ENCODE data around the gene LAMB2. TPM values are rescaled to one million over a fixed set of nuclear protein-coding genes. Genes with fewer than 3 reads are reported as not detected.

The LAMB2 gene
- total RNA-seq, 1 donor from 2014 or later: not detected

GRCh38 chr3:49108346-49108745, 24.5 kb downstream of the LAMB2 start:
- H3K27ac Mint-ChIP-seq: no peak overlapping the region
- no peak overlapping the region for H3K4me3 Mint-ChIP-seq
- peaks cover 54% of the 10 kb centered on the region for H3K36me3 Mint-ChIP-seq (ENCODE audit: low read depth)
- H3K4me1 Mint-ChIP-seq: peaks cover 25% of the 10 kb centered on the region
- no peaks in the 10 kb centered on the region for H3K27me3 Mint-ChIP-seq
- ChIA-PET POLR2A (interaction anchor here (1.6 kb wide), 1 partner anchor 14 kb away, joined by 4 read pairs; the partner anchor contains the start of gene QRICH1), CTCF (no interaction called here)
- intact Hi-C loops (cut with micrococcal nuclease): no loop called here
- TF ChIP-seq CTCF (IDR thresholded peaks at IDR 0.05): no peak
- no peaks in the 10 kb centered on the region for H3K9me3 Mint-ChIP-seq
- ATAC-seq (ENCODE audit: low read depth): no peak
- no peak for DNase-seq

GRCh38 chr3:49104427-49105291, 28.2 kb downstream of the LAMB2 start, which contains the start of gene QARS1:
QARS1 (minus strand) TSS chr3:49104757; CDS start chr3:49104733, 24 bp downstream.
- Mint-ChIP-seq H3K27me3 (no peaks in the 10 kb centered on the region), H3K36me3 (ENCODE audit: low read depth) (peaks cover 54% of the 10 kb centered on the region), H3K9me3 (no peaks in the 10 kb centered on the region), H3K4me3 (peak within 1 kb of the TSS; percentile 98), H3K27ac (peak within 1 kb of the TSS; percentile 97), H3K4me1 (peaks cover 28% of the 10 kb centered on the region)
- DNase-seq: peak; percentile 77
- peak; percentile 99 for ATAC-seq (ENCODE audit: low read depth)
- ChIA-PET POLR2A (interaction anchor here (0.6 to 5.4 kb wide), 9 partner anchors 10 to 1139 kb away, joined by 3 to 57 read pairs (median 4); partner anchors contain the start of genes IMPDH2, NDUFAF3, QRICH1 and USP19), CTCF (interaction anchor here (1.0 kb wide), 1 partner anchor 10 kb away, joined by 5 read pairs; the partner anchor contains the start of gene QRICH1)
- no peak for TF ChIP-seq CTCF (IDR thresholded peaks at IDR 0.05)
- intact Hi-C loops (cut with micrococcal nuclease): loop anchor here (1.0 kb wide), 3 partner anchors 10 to 236 kb away; partner anchors contain the start of genes QRICH1, USP19 and USP4

- Mint-ChIP-seq H3K4me1 (peaks cover 28% of the 10 kb centered on the region), H3K36me3 (ENCODE audit: low read depth) (peaks cover 54% of the 10 kb centered on the region), H3K27ac (peak overlapping the region; percentile 97), H3K4me3 (peak overlapping the region; percentile 98), H3K27me3 (no peaks in the 10 kb centered on the region), H3K9me3 (no peaks in the 10 kb centered on the region)
- DNase-seq (no peak), ATAC-seq (ENCODE audit: low read depth) (no peak)
- CTCF ChIA-PET: interaction anchor here (1.0 kb wide), 1 partner anchor 10 kb away, joined by 5 read pairs; the partner anchor contains the start of gene QRICH1
- POLR2A ChIA-PET: interaction anchor here (0.6 to 5.4 kb wide), 6 partner anchors 10 to 1138 kb away, joined by 3 to 57 read pairs (median 8); partner anchors contain the start of genes IMPDH2, NDUFAF3, QRICH1 and USP19
- no peak for TF ChIP-seq CTCF (IDR thresholded peaks at IDR 0.05)
- intact Hi-C loops (cut with micrococcal nuclease): loop anchor here (1.0 kb wide), 3 partner anchors 10 to 236 kb away; partner anchors contain the start of genes QRICH1, USP19 and USP4
Observed at GRCh38 chr3:49104052-49104426, 28.8 kb downstream of the LAMB2 start.

- H3K27ac Mint-ChIP-seq: no peak overlapping the region
- TF ChIP-seq CTCF (IDR thresholded peaks at IDR 0.05): no peak
Observed at GRCh38 chr3:49100046-49100615, 32.7 kb downstream of the LAMB2 start.

More at GRCh38 chr3:49100046-49100615, 32.7 kb downstream of the LAMB2 start:
- intact Hi-C loops (cut with micrococcal nuclease): no loop called here
- CTCF ChIA-PET: no interaction called here
- POLR2A ChIA-PET: interaction anchor here (0.9 to 1.1 kb wide), 2 partner anchors 21 kb away, joined by 3 to 5 read pairs; partner anchors contain the start of gene USP19
- Mint-ChIP-seq H3K36me3 (ENCODE audit: low read depth) (peaks cover 68% of the 10 kb centered on the region), H3K27me3 (no peaks in the 10 kb centered on the region), H3K4me1 (peaks cover 20% of the 10 kb centered on the region), H3K4me3 (no peak overlapping the region), H3K9me3 (no peaks in the 10 kb centered on the region)
- ATAC-seq (ENCODE audit: low read depth): no peak
- DNase-seq: no peak

All from activated B cell treated with CpG ODN at 0.5 μM for 24 hours (primary cell).